HG03521 (cell line): ENCODE measurements around the gene TBX19.

ENCODE experiments used
- ATAC-seq: cut with Tn5 transposase; IDR thresholded peaks from one replicate; pipeline ENCODE4 v1.9.1; 2021; ENCODE audit warnings: mild to moderate bottlenecking, moderate library complexity; ENCODE audit not compliant: unreplicated experiment

The TBX19 gene

DNA sequence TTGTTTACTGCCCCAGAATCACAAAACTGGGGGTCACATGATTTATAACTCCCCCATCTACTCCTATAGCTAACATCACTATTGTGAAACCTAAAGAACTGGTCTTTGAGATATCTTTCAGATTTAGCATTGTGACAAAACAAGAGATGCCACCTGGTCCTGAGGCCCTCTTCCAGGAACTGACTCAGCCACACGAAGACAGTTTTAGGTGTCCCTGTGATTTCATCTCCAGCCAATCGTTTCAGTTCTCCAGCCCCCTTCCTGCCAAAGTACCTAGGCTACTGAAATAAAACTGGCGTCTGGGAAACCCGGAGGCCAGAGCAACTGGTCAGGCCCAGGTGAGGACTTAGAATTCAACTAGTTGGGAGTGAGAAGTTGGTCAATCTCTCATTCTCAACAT lies 36.6 kb downstream of the TBX19 start:
- ATAC-seq: no peak

DNA sequence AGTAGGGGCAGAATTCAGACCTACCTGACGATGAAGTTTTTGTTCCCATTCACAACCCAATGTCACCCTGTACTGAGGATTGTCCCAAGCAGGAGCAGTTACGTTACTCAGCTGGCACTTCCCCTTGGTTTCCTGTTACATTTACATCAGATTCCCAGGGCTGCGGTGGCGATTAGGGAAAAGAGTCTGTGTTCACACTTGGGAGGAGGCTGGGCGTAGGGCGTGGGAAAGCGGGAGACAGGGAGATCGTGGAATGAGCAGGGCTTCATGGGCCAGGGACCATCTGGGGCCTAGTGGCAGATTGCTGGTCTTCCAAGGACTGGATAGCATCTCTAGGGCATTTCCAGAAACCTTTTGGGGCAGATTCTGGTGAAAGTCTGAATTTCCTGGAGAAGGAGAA lies 39.0 kb downstream of the TBX19 start:
- ATAC-seq: no peak

DNA sequence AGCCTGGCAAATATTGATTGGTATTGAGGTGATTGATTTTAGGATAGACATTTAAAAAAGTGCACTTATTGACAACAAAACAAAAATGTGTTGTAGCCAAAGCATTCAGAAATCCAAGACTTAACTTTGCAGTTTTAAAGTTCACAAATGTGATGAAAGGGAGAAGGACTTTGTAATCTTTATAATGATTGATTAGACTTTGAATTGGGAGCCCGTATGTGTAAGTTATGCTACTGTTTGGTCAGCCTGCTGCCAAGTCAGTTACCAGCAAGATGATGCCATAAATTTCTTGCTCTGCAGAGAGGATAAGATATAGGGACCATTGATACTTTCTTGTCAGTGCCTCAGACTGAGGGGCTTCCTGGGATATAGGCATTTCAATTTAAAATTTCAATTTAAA lies 39.5 kb downstream of the TBX19 start:
- ATAC-seq: no peak

DNA sequence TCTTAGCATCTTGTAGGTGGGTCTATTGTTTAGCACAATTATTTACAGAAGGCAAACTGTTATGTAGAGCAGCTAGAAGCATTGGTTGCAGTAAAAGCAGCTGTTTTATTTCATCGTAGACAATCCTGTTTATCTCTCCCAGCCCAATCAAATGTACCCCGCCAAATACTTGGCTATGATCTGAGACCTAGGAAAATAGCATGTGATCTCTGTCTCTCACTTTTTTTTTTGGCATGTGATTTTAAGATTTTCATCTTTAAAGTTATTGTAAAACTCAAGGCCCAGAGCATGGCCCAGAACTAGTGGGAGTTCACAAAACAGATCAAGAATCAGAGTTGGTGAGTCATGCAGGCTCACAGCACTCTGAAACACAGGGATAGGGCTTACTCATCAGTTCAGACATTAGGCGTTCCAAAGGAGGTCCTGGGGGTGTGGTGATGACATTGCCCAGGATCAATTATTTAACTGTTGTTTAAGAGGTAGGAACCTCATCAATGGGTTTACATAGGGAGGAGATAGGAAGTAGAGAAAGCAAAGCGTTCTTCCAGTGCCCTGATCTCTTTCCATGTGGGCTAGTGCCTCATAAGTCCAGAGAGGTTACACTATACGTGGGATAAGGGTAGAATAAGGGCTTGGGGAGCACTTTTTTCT lies 40.2 kb downstream of the TBX19 start:
- no peak for ATAC-seq

DNA sequence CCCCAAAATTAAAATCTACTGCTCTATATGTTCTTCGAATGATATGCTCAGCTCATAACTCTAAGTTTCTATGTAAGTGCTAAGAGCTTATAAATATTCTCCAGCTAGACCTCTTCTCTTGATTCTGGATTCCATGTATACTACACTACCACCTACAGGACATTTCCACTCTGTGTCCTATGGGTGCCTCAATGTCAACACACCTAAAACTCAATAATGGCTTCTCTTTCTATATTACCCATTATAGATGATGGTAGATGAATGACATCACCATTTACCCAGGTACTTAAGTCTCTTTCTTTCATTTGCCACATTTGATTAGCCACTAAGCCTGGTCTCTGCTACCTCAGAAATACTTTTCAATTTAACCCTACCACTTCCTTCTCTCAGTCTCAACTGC lies 41.3 kb downstream of the TBX19 start:
- no peak for ATAC-seq

DNA sequence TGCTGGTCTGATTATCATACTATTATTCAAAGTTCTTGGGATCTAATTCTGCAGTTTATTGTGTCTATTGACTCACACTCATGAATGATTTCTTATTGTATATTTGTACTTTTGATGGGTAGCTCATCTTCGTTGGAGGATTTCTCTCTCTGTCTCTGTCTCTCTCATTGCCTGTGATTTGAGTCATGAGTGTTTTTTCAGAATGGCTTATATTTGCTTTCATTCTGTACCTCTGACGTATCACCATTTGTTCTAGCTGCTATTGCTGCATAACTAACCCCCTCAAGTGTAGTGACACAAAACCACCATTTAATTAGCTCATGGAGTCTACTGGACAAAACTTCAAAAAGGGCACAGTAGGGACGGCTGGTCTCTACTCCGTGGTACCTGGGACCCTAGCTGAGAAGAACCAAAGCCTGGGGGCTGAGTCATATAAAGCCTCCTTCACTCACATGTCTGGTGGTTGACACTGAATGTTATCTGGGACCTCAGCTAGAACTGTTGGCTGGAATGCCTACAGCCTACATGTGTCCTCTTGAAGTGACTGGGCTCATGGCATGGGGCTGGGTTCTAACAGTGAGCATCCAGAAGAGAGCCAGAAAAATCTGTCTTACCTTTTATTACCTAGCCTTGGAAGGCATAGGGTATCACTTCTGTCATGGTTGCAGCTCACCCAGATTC lies 44.2 kb downstream of the TBX19 start:
- ATAC-seq: no peak

DNA sequence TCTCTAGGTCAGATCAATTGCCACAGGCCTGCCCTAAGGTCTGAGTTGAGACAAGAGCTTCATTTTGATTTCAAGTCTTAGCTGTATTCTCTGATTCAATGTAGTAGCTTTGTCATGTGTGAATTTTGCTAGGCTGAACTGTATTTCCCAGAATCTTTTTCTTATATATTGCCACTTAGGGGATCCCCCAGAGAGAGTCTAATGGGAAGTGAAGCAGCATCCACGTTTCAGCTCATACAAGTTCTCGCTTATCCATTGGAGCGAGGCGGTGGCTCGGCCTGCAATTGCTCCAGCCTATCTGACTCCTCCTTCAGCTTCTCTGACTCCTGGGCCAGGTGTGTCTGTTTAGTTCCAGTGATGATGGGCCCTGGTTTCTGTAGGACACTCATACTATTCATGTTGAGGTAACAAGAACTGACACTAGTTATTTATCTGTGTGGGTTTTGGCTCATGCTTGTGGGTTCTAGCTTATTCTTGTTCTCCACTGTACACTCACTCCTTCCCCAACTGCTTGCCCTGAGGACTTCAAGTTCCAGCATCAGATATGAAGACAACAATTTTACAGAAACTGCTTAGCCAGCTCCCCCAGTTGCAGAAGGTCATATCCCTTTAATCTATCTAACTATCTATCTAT lies 48.2 kb downstream of the TBX19 start:
- ATAC-seq: no peak

DNA sequence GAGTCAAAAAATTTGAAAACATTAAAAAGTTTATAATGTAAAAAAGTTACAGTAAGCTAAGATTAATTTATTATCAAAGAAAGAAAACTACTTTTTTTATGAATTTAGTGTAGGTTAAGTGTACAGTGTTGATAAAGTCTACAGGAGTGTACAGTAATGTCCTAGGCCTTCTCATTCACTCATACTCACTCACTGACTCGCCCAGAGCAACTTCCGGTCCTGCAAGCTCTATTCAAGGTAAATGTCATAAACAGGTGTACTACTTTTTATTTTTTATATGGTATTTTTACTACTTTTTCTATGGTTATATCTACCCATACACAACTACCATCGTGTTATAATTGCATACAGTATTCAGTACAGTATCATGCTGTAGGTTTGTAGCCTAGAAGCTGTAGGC lies 49.6 kb downstream of the TBX19 start:
- no peak for ATAC-seq

DNA sequence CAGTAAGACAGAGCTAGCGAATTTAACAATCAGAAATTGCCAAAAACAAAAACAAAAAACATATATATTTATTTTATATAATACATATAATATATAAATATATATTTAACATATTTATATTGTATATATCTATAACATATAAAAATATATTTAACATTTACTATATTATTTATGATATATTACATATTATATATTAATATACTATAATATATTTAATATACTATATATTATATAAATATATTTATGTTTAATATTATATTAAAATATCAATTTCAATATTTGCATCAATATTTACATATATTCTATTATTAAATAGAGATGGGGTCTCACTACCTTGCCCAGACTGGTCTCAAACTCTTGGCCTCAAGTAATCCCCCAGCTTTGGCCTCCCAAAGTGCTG lies 50.9 kb downstream of the TBX19 start:
- ATAC-seq: no peak

DNA sequence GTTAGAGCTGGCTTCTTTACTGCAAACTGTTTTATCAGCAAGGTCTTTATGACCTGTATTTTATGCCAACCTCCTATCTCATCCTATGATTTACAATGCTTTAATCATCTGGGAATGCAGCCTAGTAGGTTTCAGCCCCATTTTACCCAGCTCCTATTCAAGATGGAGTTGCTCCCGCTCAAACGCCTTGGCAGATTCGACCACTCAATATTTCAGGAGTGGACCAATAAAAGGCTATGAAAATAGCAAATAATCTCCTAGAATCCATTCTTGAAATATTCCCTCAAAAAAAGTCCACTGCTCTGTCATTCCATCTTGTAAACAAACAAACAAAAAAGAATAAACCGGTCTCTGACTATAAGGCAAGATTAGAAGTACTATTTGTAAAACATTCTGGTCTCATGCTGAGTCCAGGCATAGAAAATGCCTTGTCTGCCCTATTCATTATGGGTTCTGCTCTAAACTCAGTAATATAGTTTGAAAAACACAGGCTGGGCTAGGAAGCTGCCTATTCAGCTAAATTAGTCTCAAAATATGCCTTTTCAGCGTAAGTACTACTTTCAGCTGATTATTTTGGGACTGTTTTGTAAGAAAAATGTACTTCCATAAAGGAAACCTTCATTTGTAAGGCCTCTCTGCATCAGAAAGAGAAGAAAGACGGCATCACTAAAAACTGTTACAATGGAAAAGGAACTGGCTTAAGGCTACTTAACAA lies 53.0 kb downstream of the TBX19 start:
- ATAC-seq: no peak

DNA sequence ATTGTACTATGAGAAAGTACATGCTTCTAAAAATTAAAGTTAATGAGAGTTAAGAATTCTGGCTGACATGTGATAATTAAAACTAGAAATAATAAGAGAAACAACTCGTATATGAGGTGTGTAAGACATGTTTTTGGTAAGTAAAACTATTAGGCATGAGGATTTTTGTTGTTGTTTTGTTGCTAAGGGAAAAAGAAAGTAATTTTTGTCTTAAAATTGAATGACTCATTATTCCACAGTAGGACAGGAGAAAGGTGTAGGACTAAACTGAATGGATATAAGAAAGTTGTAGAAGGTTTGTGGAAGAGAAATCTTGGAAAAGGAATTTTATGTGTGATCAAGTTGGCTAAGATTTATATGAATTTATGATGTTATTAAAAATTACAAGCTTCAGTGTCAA lies 54.8 kb downstream of the TBX19 start:
- no peak for ATAC-seq

DNA sequence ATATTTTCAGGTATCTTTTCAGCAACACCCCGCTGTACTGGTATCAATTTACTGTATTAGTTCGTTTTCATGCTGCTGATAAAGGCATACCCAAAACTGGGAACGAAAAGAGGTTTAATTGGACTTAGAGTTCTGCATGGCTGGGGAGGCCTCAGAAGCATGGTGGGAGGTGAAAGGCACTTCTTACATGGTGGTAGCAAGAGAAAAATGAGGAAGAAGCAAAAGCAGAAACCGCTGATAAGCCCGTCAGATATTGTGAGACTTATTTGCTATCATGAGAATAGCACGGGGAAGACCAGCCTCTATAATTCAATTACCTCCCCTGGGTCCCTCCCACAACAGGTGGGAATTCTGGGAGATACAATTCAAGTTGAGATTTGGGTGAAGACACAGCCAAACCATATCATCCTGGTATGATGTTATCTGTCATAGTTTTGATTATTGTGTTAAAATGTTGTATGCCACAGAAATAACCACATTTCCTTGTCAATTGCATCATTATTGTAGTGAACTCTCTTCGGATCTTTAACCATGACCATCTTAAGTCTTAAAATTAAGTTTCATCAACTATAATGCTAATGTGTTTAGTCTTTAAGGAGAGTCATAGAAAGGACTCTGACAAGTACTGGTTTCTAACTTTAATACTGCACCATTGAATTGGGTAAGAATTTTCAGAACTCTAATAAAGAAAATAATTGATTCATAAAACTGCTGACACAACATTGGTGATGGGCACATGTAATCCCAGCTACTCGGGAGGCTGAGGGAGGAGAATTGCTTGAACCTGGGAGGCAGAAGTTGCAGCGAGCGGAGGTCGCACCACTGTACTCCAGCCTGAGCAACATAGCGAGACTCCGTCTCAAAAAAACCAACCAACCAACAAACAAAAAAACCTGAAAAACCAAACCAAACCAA lies 58.2 kb downstream of the TBX19 start:
- ATAC-seq: no peak

DNA sequence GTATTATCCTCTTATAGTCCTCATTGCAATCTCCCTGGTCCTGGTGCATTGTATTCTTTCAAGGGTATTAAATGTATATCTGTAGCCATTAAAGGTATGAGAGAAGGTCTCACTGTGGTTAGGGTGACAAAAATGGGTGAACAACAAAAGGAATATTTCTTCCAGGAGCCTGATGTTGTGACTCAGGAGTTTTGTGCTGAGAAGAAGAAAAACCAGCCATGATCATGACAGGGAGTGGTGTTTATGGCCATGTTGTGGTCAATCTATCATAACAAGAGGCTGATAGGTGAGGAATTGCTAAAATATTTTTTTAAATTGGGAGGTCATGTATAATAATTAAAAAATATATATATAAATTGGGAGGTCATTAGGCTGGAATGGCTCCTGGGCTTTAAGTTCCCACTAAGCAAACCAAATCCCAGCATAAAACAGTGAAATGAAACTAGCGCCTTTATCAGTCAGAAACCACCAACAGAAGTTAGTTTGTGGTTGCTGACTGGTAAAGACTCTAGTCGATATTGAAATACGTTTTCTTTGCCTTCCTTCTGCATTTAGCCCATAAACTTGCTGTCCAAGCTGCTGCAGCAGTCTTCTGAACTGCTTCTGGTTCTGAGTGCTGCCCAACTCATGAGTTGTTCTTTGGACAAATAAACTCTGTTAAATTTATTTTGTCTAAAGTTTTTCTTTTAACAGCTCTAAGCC lies 60.3 kb downstream of the TBX19 start:
- no peak for ATAC-seq

DNA sequence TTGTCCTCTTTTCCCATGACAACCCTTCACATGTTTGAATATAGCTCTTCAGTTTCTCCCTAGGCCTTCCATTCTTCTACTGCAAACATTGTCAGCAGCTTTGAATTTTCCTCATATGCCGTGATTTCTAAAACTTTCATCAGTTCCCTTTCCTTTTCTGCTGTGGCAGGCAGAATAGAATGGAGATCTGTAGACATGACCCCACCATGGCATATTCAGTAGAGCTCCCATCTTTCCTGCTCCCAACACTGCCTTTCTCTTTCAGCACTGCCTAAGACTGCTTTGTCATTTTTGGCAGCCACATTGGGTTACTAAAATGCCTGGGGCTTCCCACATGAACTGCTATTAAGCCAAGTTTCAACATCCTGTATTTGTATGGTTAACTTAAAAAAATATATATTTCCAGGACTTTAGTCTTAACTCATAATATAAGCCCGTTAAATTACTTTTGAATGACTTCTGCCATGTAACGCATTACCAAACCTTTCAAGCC lies 60.9 kb downstream of the TBX19 start:
- ATAC-seq: no peak

DNA sequence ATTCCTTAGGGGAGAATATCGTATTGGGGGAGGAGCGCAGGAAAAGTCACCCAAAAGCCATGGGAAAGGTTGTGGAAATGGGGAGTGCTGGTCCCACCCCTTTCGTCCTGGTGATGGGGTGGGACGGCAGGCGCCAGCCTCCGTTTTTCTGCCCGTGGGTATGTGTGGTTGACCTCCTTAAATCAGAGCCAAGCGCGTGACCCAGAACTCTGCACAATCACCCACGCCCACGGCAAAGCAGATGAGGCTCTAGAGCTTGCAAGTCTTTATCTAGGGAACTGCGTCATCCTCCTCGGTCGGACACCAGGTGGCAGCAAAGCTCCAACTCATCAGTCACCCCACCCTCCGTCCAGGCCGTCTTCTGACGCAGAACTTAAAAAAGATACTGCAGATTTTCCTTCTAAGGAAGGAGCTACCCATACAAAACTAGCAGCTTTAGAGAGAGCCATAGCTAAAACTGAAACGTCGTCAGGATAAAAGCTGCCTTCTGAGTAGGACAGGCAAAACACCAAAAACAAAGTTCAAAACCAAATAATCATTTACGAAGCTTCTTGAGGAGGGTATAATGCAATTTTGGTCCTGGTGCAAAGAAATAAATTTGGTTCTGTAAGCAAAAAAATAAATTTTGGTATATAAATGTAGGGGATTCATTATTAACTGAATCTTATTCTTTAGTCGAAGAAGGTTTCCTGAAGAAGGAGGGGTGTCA lies 62.0 kb downstream of the TBX19 start:
- ATAC-seq: peak; percentile 96

DNA sequence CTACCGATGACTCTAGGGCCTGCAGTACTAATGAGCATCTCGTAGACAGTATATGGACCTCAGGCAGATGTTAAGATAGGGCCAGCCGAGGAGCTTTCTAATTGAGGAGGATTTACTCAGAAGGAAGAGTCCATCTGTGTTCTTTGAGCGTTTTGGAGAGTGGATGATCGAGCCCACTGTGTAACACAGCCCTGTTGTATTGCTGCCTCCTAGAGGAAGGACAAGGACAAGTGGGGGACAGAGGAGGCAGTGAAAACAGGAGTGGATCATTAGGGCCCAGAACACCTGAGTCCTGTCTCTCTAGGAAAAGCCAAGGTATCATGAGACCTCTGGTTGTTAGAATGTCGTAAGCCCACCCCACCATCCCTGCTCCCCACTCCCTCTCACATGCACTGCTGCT lies 62.9 kb downstream of the TBX19 start:
- no peak for ATAC-seq

DNA sequence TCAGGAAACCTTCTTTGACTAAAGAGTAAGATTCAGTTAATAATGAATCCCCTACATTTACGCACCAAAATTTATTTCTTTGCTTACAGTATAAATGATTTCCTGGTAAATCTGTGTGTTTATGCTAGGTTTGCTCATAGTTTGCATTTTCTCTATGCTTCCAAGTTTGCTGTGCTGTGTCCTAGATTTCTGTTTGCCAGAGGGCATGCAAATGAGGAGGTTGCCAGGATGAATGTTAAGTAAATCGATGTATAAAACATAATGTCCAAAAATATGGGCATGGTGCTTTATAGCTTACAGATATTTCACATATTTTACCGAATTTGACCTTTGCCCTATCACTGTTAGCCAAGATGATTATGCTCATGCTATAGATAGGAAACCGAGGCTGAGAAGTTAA lies 63.8 kb downstream of the TBX19 start:
- ATAC-seq: no peak

DNA sequence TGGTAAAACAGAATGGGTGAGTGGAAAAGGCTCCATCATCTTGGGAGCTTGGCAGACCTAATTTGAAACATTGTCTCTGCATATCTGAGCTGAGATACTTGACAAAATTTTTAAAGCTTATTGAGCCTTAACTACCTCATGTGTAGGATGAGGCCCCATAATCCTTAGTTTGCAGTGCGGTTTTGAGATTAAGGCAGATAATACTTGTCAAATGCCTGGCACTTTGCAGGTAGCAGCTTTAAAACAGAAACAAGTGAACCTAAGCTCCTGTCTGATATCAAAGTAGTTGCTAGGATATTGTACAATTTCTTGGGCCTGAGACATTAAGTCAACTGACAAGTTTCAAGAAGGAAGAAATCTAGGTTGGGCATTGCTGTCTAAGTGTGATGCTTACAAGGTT lies 65.3 kb downstream of the TBX19 start:
- ATAC-seq: no peak

DNA sequence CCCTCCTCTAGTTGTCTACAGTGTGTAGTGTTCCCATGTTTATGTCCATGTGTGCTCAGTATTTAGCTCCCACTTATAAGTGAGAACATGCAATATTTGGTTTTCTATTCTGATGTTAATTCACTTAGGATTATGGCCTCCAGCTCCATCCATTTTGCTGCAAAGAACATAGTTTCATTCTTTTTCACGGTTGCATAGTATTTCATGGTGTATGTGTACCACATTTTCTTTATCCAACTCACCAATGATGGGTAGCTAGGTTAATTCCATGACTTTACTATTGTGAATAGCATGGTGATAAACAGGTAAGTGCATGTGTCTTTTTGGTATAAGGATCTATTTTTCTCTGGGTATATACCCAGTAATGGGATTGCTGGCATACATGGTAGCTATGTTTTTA lies 67.0 kb downstream of the TBX19 start:
- ATAC-seq: no peak
